Prostate gland (tissue), 2 donors: ENCODE results near the gene C2orf15.

Experiments used
- CTCF ChIP-seq, 4 experiments: fragments of 200-600 bp in 2 of 4; fragments of 450-650 bp in 2 of 4; sonication (generic) in 2 of 4; IDR thresholded peaks; 1 replicate in 3 of 4; 2 replicates in 1 of 4; pipeline ENCODE4 v1.5.1; 2016 to 2019; ENCODE audit warnings: antibody characterized with exemption in 4 of 4, mild to moderate bottlenecking in 2 of 4, moderate library complexity in 2 of 4
- POLR2A ChIP-seq: fragments of 450-650 bp; IDR thresholded peaks from one replicate; pipeline ENCODE4 v1.6.1; 2016; ENCODE audit warnings: antibody characterized with exemption, mild to moderate bottlenecking
- POLR2AphosphoS5 ChIP-seq: sonication (generic); formaldehyde crosslinking; IDR thresholded peaks from one replicate; pipeline ENCODE4 v1.6.1; 2017; ENCODE audit warnings: antibody characterized with exemption

GRCh38 chr2:99171377-99172140 is 30.1 kb downstream of the C2orf15 start:
- TF ChIP-seq CTCF (IDR thresholded peaks at IDR 0.05) (no peak), POLR2AphosphoS5 (no peak), POLR2A (no peak)
